Measurements from ENCODE around the gene EDRF1.

Gene EDRF1

GRCh38 chr10:125768219-125768855, 48.8 kb downstream of the EDRF1 start:
- DNase-seq = no peak

GRCh38 chr10:125769175-125769574, 49.7 kb downstream of the EDRF1 start:
- no peak for DNase-seq

- no peak for DNase-seq
Observed at GRCh38 chr10:125770844-125771243, 51.3 kb downstream of the EDRF1 start.

- DNase-seq = no peak
Observed at GRCh38 chr10:125772112-125772863, 52.8 kb downstream of the EDRF1 start.

- no peak for DNase-seq
Observed at GRCh38 chr10:125772864-125773180, 53.3 kb downstream of the EDRF1 start.

GRCh38 chr10:125773687-125774543, 54.4 kb downstream of the EDRF1 start:
- DNase-seq = no peak

GRCh38 chr10:125774581-125775191, 55.2 kb downstream of the EDRF1 start:
- no peak for DNase-seq

GRCh38 chr10:125775491-125776106, 56.1 kb downstream of the EDRF1 start, which contains the start of gene MMP21:
Gene MMP21 (minus strand): TSS chr10:125775821. CDS start chr10:125775821, 0 bp downstream.
- no peak for DNase-seq

- DNase-seq = no peak
Observed at GRCh38 chr10:125777806-125778205, 58.3 kb downstream of the EDRF1 start.

- no peak for DNase-seq
Observed at GRCh38 chr10:125778556-125778955, 59.0 kb downstream of the EDRF1 start.

GRCh38 chr10:125779403-125780327, 60.2 kb downstream of the EDRF1 start:
- no peak for DNase-seq

GRCh38 chr10:125781374-125781773, 61.9 kb downstream of the EDRF1 start:
- no peak for DNase-seq

- DNase-seq = no peak
Observed at GRCh38 chr10:125782054-125782453, 62.5 kb downstream of the EDRF1 start.

- peak; percentile 69 for DNase-seq
Observed at GRCh38 chr10:125782616-125783015, 63.1 kb downstream of the EDRF1 start.

- no peak for DNase-seq
Observed at GRCh38 chr10:125783408-125783807, 63.9 kb downstream of the EDRF1 start.

- DNase-seq = no peak
Observed at GRCh38 chr10:125783957-125784356, 64.4 kb downstream of the EDRF1 start.

GRCh38 chr10:125785791-125786190, 66.3 kb downstream of the EDRF1 start:
- no peak for DNase-seq

GRCh38 chr10:125788156-125789034, 68.9 kb downstream of the EDRF1 start:
- no peak for DNase-seq

- DNase-seq = no peak
Observed at GRCh38 chr10:125792342-125793300, 73.1 kb downstream of the EDRF1 start.
